ENCODE data around the gene CARD6.
"Not testable (repeated sequence)": the region's sequence is repeated elsewhere in the genome, so short reads cannot be mapped to it uniquely, and the experiment has no call there.

CARD6 gene

GRCh38 chr5:40841068-40841805 lies at the start of gene CARD6:
CARD6 (plus strand) TSS chr5:40841367; CDS start chr5:40841383, 16 bp downstream.
- DNase-seq = no peak

GRCh38 chr5:40791715-40792139 lies 49.4 kb upstream of the CARD6 start:
- DNase-seq = no peak

- DNase-seq = not testable (repeated sequence)
Measured at GRCh38 chr5:40792691-40793090, 48.5 kb upstream of the CARD6 start.

- not testable (repeated sequence) for DNase-seq
Measured at GRCh38 chr5:40794340-40794739, 46.8 kb upstream of the CARD6 start.

- not testable (repeated sequence) for DNase-seq
Measured at GRCh38 chr5:40794877-40795276, 46.3 kb upstream of the CARD6 start.

- no peak for DNase-seq
Measured at GRCh38 chr5:40796487-40796889, 44.7 kb upstream of the CARD6 start.

- DNase-seq = peak; percentile 46 to 62 (median 50)
Measured at GRCh38 chr5:40797273-40798011, 43.7 kb upstream of the CARD6 start.

GRCh38 chr5:40798012-40798800 lies 43.0 kb upstream of the CARD6 start, which contains the start of gene PRKAA1:
PRKAA1 (minus strand) TSS chr5:40798374; CDS start chr5:40798189, 185 bp downstream.
- DNase-seq = peak; percentile 60 to 91 (median 73)

- no peak for DNase-seq
Measured at GRCh38 chr5:40798801-40799210, 42.4 kb upstream of the CARD6 start.

- no peak for DNase-seq
Measured at GRCh38 chr5:40799258-40799657, 41.9 kb upstream of the CARD6 start.

GRCh38 chr5:40801771-40802562 lies 39.2 kb upstream of the CARD6 start:
- no peak for DNase-seq

GRCh38 chr5:40812125-40812524 lies 29.0 kb upstream of the CARD6 start:
- DNase-seq = no peak

- no peak for DNase-seq
Measured at GRCh38 chr5:40813698-40814281, 27.4 kb upstream of the CARD6 start.

- DNase-seq = no peak
Measured at GRCh38 chr5:40823459-40823858, 17.7 kb upstream of the CARD6 start.

GRCh38 chr5:40825461-40826043 lies 15.6 kb upstream of the CARD6 start:
- DNase-seq = not testable (repeated sequence)

- no peak for DNase-seq
Measured at GRCh38 chr5:40826489-40827187, 14.5 kb upstream of the CARD6 start.

GRCh38 chr5:40827188-40827977 lies 13.8 kb upstream of the CARD6 start:
- DNase-seq = no peak

- DNase-seq = no peak
Measured at GRCh38 chr5:40828021-40828631, 13.0 kb upstream of the CARD6 start.
